HAP-1 (cell line): Measurements from ENCODE around the gene RFNG.

Experiments used
- DNase-seq, 2 experiments: peaks; one replicate each; pipeline ENCODE4 v3.0.0-alpha.2; 2016 to 2020; ENCODE audit warnings: low spot score in 2 of 2
- H3K27me3 ChIP-seq: fragments of 250-450 bp; sonication (Bioruptor Pico); 2 replicates; pipeline ENCODE4 v1.5.1; 2020; ENCODE audit warnings: low read depth, mild to moderate bottlenecking, moderate library complexity
- H3K36me3 ChIP-seq: fragments of 250-450 bp; sonication (Bioruptor Pico); replicated peaks from 2 replicates; pipeline ENCODE4 v1.5.1; 2020; ENCODE audit warnings: mild to moderate bottlenecking
- H3K4me1 ChIP-seq: fragments of 250-450 bp; sonication (Bioruptor Pico); 2 replicates; pipeline ENCODE4 v1.5.1; 2020; ENCODE audit warnings: mild to moderate bottlenecking
- H3K4me3 ChIP-seq: fragments of 250-450 bp; sonication (Bioruptor Pico); 2 replicates; pipeline ENCODE4 v1.5.1; 2020; ENCODE audit warnings: mild to moderate bottlenecking, moderate library complexity
- H3K9me3 ChIP-seq: fragments of 250-450 bp; sonication (Bioruptor Pico); 2 replicates; pipeline ENCODE4 v1.5.1; 2020; ENCODE audit warnings: mild to moderate bottlenecking, moderate library complexity
- in situ Hi-C: fragments of 300-500 bp; cut with MboI; formaldehyde crosslinking; loops from 3 replicates; pipeline ENCODE4 v1.14.3; 2020; ENCODE audit warnings: low sequenced_read_pairs, inconsistent platforms, mixed read lengths

Gene RFNG

DNA sequence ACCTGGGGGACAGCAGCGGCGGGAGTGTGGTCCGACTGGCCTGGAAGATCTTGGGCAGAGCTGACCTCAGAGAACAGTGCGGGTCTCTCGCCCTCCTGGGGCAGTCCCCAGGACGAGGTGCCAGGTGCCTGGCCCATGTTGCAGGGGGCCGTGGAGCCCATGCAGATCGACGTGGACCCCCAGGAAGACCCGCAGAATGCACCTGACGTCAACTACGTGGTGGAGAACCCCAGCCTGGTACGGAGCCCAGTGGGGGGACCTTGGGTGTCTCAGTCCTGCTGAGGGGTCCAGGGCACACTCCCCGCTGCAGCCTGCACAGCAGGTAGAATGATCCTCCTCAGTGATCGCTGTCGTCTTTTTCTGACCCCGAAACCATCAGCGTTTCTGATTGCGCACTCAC, 1.5 kb upstream of the RFNG start:
- Histone ChIP-seq H3K4me1 (peaks cover 3% of the 10 kb centered on the region; the same call in 1 of the 2 replicates), H3K9me3 (no peaks in the 10 kb centered on the region), H3K27me3 (no peaks in the 10 kb centered on the region), H3K36me3 (peaks cover 53% of the 10 kb centered on the region), H3K4me3 (peak overlapping the region; percentile 71)
- in situ Hi-C loops = no loop called here
- no peak for DNase-seq

DNA sequence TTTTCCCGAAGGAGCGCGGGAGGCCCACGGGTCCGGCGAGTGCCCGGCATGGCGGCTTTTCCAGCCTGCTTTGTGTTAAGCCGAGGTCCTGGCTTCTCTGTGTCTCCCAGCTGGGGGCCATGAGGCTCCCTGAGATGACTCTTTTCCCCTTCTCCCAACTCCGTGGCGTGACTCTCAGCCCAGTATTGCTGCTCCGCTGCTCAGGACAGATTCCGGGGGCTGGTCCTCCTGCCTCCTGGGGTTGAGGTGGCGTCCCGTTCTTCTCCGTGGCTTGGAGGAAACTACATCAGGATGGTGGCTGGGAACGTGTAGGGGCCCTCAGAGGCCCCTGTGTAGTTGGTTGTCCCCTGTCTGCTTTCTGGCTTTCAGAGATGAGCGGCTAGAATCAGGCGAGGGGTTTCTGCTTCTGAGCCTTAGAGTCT, 1.0 kb upstream of the RFNG start:
- DNase-seq = no peak
- H3K4me3 ChIP-seq = peak overlapping the region; percentile 71
- in situ Hi-C loops = no loop called here
- no peaks in the 10 kb centered on the region for H3K9me3 ChIP-seq
- H3K27me3 ChIP-seq = no peaks in the 10 kb centered on the region
- H3K4me1 ChIP-seq = peaks cover 3% of the 10 kb centered on the region; the same call in 1 of the 2 replicates
- peaks cover 48% of the 10 kb centered on the region for H3K36me3 ChIP-seq

DNA sequence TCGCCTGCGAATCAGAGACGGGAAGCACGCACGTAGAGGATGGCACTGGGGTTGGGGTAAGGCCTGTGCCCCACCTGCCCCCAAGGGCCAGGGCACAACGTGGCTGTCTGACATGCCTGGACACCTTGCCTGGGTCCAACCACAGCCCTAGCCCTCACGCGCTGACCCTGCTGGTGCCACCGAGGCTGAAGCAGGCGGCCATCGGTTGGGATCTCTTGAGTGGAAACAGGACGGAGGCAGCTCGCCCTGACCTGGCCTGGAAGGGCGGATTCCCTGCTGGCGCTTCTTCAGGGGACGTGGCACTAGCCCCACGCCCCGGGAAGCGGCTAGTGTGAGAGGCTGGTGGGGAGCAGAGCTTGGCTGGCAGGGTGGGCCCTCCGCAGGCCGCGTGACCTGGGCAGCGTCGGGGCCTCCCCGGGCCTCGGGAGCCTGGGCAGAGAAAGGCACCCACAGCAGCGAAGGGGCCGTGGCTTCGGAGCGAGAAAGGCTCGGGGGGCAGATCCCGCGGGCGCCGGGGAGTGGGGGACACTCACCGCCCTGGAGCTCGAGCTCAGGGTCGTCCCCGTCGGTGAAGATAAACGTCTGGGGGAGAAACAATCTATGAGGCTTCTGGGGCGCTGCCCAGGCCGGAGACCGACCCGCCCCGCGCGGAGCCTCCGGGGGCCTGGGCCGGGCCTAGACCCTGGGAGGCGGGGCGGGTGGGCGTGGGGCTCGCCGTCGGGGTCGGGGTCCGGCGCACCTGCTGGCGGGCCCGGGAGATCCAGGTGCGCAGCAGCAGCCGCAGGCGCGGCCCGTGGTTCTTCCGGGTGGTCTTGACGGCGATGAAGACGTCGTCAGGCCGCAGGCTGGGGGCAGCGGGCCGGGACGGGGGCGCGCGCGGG, 610 bp downstream of the RFNG start:
- Histone ChIP-seq H3K36me3 (peaks cover 32% of the 10 kb centered on the region), H3K4me3 (peak overlapping the region; percentile 71), H3K27me3 (no peaks in the 10 kb centered on the region), H3K4me1 (peaks cover 3% of the 10 kb centered on the region; the same call in 1 of the 2 replicates), H3K9me3 (no peaks in the 10 kb centered on the region)
- DNase-seq = no peak
- in situ Hi-C loops = no loop called here

DNA sequence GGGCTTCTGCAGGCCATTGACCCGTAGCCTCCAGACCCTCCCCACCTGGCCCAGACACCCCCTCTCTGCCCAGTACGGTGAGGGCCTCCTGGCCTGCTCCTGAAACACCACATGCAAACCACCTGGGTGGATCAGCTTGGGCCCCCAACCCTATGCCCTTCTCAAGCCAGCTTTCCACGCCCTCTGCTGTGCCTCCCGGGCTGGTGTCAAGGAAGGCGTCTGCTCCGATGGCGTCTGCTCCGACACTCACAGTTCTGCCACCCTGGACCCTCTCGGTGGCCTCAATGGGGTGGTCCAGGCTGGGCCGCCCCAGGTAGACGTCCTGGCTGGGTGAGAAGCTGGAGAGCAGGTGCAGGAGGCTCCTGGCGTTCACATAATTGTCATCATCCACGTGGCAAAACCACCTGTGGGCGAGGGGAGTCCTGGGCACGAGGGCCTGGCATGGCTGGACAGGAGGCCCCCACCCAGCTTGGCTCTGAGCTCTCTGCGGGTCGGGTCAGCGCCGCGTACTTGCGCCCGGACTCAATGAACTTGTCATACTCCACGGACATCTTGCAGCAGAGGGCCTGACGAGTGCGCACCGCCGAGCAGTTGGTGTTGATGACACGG, 1.4 kb downstream of the RFNG start:
- in situ Hi-C loops = no loop called here
- H3K27me3 ChIP-seq = no peaks in the 10 kb centered on the region
- H3K4me1 ChIP-seq = peaks cover 3% of the 10 kb centered on the region; the same call in 1 of the 2 replicates
- H3K4me3 ChIP-seq = peak overlapping the region; percentile 71
- H3K9me3 ChIP-seq = no peaks in the 10 kb centered on the region
- H3K36me3 ChIP-seq = peaks cover 28% of the 10 kb centered on the region
- no peak for DNase-seq

DNA sequence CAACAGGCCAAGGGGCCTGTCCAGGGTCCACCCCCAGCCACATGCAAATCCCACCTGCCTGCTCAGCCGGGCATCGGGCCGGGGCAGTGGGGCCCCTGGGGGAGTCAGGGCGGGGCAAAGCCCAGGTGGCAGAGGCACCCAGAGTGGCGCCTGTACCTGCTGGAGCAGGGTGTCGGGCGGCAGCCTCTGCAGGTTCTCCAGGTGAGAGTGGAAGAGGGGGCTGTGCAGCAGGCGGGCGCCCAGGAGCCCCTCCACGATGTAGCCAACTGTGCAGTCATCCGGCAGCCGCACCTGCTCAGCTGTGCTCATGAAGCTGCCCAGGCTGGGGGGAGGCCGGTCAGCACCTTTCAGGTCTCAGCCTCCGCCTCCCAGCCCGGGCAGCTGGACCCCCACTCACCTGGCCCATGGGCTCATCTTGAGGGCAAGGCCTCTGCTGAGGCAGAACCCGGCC, 2.1 kb downstream of the RFNG start:
- Histone ChIP-seq H3K9me3 (no peaks in the 10 kb centered on the region), H3K4me3 (no peak overlapping the region), H3K4me1 (peaks cover 3% of the 10 kb centered on the region; the same call in 1 of the 2 replicates), H3K27me3 (no peaks in the 10 kb centered on the region), H3K36me3 (peaks cover 21% of the 10 kb centered on the region)
- in situ Hi-C loops = no loop called here
- DNase-seq = no peak

DNA sequence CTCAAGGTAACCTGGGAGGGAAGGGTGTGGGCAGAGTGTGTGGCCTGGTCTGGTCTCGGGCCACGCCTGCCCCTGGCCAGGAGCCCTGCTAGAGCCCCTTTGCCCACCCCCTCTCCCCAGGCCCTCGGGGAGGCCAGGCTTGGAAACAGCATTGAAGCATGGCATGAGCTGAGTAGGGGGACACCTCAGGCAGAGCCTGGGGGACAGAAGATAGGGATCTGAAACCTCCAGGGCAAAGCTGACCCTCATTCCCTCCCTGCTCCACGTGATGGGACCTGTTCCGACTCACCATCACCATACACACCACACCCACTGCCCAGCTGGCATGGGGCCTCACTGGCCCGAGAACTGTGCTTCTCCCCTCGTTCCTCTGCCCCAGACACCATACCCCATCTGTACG, 2.5 kb downstream of the RFNG start:
- no peak for DNase-seq
- H3K4me3 ChIP-seq = no peak overlapping the region
- H3K27me3 ChIP-seq = no peaks in the 10 kb centered on the region
- peaks cover 16% of the 10 kb centered on the region for H3K36me3 ChIP-seq
- no peaks in the 10 kb centered on the region for H3K9me3 ChIP-seq
- peaks cover 3% of the 10 kb centered on the region; the same call in 1 of the 2 replicates for H3K4me1 ChIP-seq
- in situ Hi-C loops = no loop called here

DNA sequence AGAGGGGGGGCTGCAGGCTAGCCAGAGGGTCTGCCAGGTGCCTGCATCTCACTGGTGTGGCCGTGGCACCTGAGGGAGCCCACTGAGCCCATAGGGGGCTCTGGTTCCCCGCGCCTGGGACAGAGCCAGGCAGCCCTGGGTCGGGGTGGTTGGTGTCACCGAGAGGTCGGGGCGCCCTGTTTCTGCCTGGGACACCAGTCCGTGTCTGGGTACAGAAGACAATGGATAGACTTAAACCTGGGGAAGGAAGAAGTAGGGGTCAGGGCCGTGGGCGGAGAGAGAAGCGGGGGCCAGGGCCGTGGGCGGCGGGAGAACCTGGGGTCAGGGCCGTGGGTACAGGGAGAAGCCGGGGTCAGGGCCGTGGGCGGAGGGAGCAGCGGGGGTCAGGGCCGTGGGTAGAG, 3.0 kb downstream of the RFNG start:
- Histone ChIP-seq H3K9me3 (no peaks in the 10 kb centered on the region), H3K27me3 (no peaks in the 10 kb centered on the region), H3K36me3 (peaks cover 11% of the 10 kb centered on the region), H3K4me3 (no peak overlapping the region), H3K4me1 (peaks cover 3% of the 10 kb centered on the region; the same call in 1 of the 2 replicates)
- no peak for DNase-seq
- in situ Hi-C loops = no loop called here

DNA sequence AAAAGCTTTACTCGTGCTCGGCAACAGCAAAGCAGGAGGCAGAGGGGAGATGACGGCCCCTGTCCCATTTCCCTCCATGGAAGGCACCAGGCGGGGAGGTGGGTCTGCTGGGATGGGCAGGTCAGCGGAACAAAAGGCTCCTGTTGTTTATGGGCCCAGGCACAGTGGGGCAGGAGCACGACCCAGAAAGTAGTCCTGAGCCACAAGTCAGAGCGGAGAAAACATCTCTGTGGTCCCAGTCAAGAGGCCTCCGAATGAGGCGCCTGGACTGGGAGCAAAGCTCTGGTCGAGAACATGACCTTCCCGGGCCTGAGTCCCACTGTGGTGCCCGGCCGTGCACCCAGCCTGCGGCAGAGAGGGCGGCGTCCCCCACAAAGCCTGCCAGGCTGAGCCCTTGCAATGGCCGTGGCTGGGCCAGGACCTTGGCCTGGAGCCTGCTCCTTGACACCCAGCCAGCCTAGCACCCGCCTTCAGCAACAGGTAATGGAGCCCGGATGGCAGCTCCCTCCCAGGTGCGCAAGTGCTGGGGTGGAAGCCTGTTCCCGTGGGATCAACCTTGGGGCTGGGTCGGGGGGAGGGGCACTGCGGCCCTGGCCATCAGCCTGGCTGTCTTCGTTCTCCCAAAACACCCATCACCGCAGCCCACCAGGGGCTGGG, 3.6 kb downstream of the RFNG start:
- H3K36me3 ChIP-seq = peaks cover 7% of the 10 kb centered on the region
- in situ Hi-C loops = no loop called here

DNA sequence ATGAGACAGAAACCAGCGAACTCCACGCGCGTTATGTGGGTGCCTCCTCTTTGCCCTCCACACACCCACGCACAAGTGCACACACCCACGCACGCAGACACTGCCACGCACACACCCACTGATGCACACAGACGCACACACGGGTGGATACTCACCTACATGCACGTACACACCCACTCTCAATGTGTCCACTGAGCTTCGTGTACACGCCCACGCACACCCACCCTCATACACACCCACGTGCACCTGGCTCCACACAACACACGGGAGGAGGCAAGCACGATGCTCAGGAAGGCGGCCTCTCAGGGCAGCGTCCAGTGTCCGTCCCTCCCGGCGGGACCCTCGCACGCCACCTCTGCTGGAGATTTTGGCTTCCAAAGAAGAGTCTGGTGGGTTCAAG, 4.2 kb downstream of the RFNG start:
- Histone ChIP-seq H3K27me3 (no peaks in the 10 kb centered on the region), H3K4me3 (no peak overlapping the region), H3K9me3 (no peaks in the 10 kb centered on the region), H3K36me3 (peaks cover 7% of the 10 kb centered on the region), H3K4me1 (peaks cover 3% of the 10 kb centered on the region; the same call in 1 of the 2 replicates)
- in situ Hi-C loops = no loop called here
- DNase-seq = no peak

More for the DNA sequence above, 3.6 kb downstream of the RFNG start:
- Histone ChIP-seq H3K27me3 (no peaks in the 10 kb centered on the region), H3K4me3 (no peak overlapping the region), H3K4me1 (peaks cover 3% of the 10 kb centered on the region; the same call in 1 of the 2 replicates), H3K9me3 (no peaks in the 10 kb centered on the region)
- DNase-seq = no peak

DNA sequence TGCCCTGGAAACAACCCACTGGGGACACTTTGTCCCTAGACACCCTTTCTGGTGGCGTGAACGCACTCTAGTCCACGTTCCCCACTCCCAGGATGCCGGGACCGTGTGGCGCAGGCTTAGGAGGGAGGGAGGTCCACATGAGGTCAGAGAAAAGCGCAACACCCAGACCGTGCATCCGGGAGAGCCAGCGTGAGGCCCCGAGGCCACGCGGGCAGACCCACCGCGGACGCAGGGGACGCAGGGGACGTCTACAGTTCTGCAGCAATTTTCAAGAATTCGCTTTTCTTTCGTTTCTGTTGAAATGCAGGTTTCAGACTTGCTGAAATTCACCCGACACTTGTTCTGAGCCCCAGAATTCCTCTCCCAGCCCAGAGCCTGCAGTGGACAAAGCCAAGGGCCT, 4.7 kb downstream of the RFNG start:
- DNase-seq = no peak
- Histone ChIP-seq H3K4me3 (no peak overlapping the region), H3K36me3 (peaks cover 7% of the 10 kb centered on the region), H3K27me3 (no peaks in the 10 kb centered on the region), H3K9me3 (no peaks in the 10 kb centered on the region), H3K4me1 (peaks cover 3% of the 10 kb centered on the region; the same call in 1 of the 2 replicates)
- in situ Hi-C loops = no loop called here

DNA sequence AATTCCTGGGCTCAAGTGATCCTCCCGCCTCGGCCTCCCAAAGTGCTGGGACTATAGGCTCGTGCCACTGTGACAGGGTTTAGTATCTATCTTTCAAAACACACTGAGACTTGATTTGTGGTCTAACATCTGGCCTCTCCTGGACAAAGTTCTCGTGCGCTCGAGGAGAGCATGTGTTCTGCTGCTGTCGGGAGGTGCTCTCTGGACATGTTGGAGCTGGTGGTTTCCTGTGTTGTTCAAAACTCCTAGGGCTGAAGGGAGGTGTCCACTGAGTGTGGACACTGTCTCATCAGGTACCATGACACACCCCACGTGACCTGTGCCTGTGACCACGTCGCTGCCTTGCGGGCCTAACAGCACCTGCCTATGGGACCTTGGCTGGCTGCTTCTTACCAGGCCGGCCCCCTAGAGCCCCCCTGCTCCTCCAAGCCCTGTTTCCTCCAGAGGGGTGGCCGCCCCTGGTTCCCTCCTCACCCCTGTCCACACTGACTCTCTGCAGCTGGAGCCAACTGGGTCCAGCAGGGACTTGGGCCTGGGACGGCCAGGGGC, 5.6 kb downstream of the RFNG start:
- Histone ChIP-seq H3K4me3 (no peak overlapping the region), H3K36me3 (peaks cover 7% of the 10 kb centered on the region), H3K27me3 (no peaks in the 10 kb centered on the region), H3K9me3 (no peaks in the 10 kb centered on the region; the same call in 1 of the 2 replicates), H3K4me1 (peaks cover 7% of the 10 kb centered on the region; the same call in 1 of the 2 replicates)
- in situ Hi-C loops = no loop called here
- no peak for DNase-seq

DNA sequence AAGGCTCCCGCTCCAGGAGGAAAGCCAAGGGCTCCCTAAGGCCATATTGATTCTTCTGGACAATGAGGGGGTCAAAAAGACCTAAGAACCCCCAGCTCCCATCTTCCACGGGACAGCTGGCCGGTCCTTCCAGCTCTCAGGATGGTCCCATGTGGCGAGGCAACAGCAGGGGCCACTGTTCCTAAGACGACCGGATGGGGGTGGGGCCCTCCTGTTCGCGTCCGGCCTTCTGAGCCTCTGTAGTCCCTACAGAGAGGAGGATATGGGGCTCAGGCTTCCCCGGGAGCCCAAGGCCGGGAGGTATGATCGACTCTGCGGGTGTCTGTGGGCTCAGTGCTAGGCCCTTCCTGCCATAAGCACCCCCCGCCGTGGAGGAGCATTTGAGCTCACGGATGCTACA, 8.1 kb downstream of the RFNG start:
- no peak overlapping the region for H3K4me3 ChIP-seq
- DNase-seq = no peak
- H3K27me3 ChIP-seq = no peaks in the 10 kb centered on the region
- no peaks in the 10 kb centered on the region; the same call in 1 of the 2 replicates for H3K9me3 ChIP-seq
- in situ Hi-C loops = no loop called here
- no peaks in the 10 kb centered on the region; the same call in none of the 2 replicates for H3K36me3 ChIP-seq
- H3K4me1 ChIP-seq = peaks cover 4% of the 10 kb centered on the region; the same call in 1 of the 2 replicates

DNA sequence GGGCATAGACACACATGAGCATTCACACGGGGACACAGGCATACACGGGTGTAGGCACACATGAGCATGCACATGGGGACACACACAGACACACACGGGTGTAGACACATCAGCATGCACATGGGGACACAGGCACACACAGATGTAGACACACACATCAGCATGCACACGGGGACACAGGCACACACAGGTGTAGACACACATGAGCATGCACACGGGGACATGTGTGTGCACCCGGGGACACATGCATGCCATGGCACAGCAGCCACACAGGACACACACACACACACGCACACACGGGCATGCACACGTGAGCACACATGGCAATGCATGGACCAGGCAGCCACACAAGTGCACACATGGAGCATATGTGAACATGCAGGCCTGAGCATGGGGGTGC, 9.0 kb downstream of the RFNG start:
- H3K4me3 ChIP-seq = no peak overlapping the region
- H3K9me3 ChIP-seq = no peaks in the 10 kb centered on the region; the same call in 1 of the 2 replicates
- no peaks in the 10 kb centered on the region for H3K36me3 ChIP-seq
- in situ Hi-C loops = no loop called here
- no peaks in the 10 kb centered on the region for H3K27me3 ChIP-seq
- H3K4me1 ChIP-seq = peaks cover 8% of the 10 kb centered on the region
- no peak for DNase-seq
